SK-N-SH treated with all-trans-retinoic acid at 6 μM for 48 hours (cell line): Measurements from ENCODE around the gene MCCC2.

Source experiments
- CSRNP3 ChIP-seq: fragments of 250-450 bp; sonication (Bioruptor Pico); IDR thresholded peaks from 2 replicates; pipeline ENCODE4 v1.5.1; 2021; ENCODE audit warnings: mild to moderate bottlenecking, moderate library complexity
- ISL1 ChIP-seq: fragments of 250-450 bp; sonication (Bioruptor Pico); IDR thresholded peaks from 2 replicates; pipeline ENCODE4 v2.1.2; 2022; ENCODE audit warnings: mild to moderate bottlenecking, moderate library complexity
- OSR1 ChIP-seq: fragments of 250-450 bp; sonication (Bioruptor Pico); IDR thresholded peaks from 2 replicates; pipeline ENCODE4 v1.8.0; 2022; ENCODE audit warnings: moderate library complexity, mild to moderate bottlenecking, inconsistent platforms
- RARB ChIP-seq: fragments of 250-450 bp; sonication (Bioruptor Pico); IDR thresholded peaks from 2 replicates; pipeline ENCODE4 v1.8.0; 2021; ENCODE audit warnings: mild to moderate bottlenecking, moderate library complexity
- SNAI2 ChIP-seq: fragments of 250-450 bp; sonication (Bioruptor Pico); IDR thresholded peaks from 2 replicates; pipeline ENCODE4 v1.5.0; 2020; ENCODE audit warnings: mild to moderate bottlenecking, moderate library complexity
- TCF4 ChIP-seq: fragments of 250-450 bp; sonication (Bioruptor Pico); IDR thresholded peaks from 2 replicates; pipeline ENCODE4 v1.8.0; 2021; ENCODE audit warnings: mild to moderate bottlenecking, moderate library complexity, borderline replicate concordance
- TSHZ2 ChIP-seq: fragments of 250-450 bp; sonication (Bioruptor Pico); IDR thresholded peaks from 2 replicates; pipeline ENCODE4 v1.5.0; 2020; ENCODE audit warnings: mild to moderate bottlenecking, moderate library complexity
- ZFP3 ChIP-seq: fragments of 250-450 bp; sonication (Bioruptor Pico); IDR thresholded peaks from 2 replicates; pipeline ENCODE4 v1.5.0; 2020; ENCODE audit warnings: mild to moderate bottlenecking, moderate library complexity

- TF ChIP-seq ZFP3 (no peak), CSRNP3 (CRISPR knock-in tag) (no peak), TCF4 (no peak), RARB (CRISPR knock-in tag) (no peak), TSHZ2 (no peak), ISL1 (no peak), SNAI2 (CRISPR knock-in tag) (no peak), OSR1 (CRISPR knock-in tag) (no peak)
These were observed 844 bp upstream of the MCCC2 start for GRCh38 chr5:71586052-71586940.
